K562 (cell line): Measurements from ENCODE around the gene PHKB. TPM values are rescaled to one million over a fixed set of nuclear protein-coding genes. Genes with fewer than 3 reads are reported as not detected.

Source experiments
- CBX2 ChIP-seq: fragments of 200-600 bp; sonication (generic); IDR thresholded peaks from one replicate; pipeline ENCODE4 v1.6.1; 2012; ENCODE audit warnings: mild to moderate bottlenecking, low read length, inconsistent platforms; ENCODE audit not compliant: insufficient read depth, poor library complexity, severe bottlenecking
- DMBX1 ChIP-seq: fragments of 250-450 bp; sonication (Bioruptor Pico); IDR thresholded peaks from 2 replicates; pipeline ENCODE4 v1.8.0; 2022; ENCODE audit warnings: inconsistent platforms, mild to moderate bottlenecking, moderate library complexity, borderline replicate concordance
- GABPA ChIP-seq: fragments of 200-800 bp; sonication (Bioruptor generic); conservative IDR thresholded peaks from 2 replicates; pipeline ENCODE4 v1.6.1; 2016; ENCODE audit warnings: low read depth, missing genetic modification characterization, missing compliant biosample characterization
- KLF10 ChIP-seq: fragments of 250-450 bp; sonication (Bioruptor Pico); IDR thresholded peaks from 2 replicates; pipeline ENCODE4 v1.6.1; 2021; ENCODE audit warnings: matching md5 sums
- NONO ChIP-seq, 2 experiments: fragments of 200-400 bp in 1 of 2; fragments of 450-650 bp in 1 of 2; formaldehyde crosslinking in 1 of 2; IDR thresholded peaks; 2 replicates each; pipeline ENCODE4 v1.6.1; 2017; ENCODE audit warnings: low read depth in 2 of 2, mild to moderate bottlenecking in 2 of 2, moderate library complexity in 2 of 2, low read length in 1 of 2
- THRAP3 ChIP-seq: fragments of 450-650 bp; IDR thresholded peaks from 2 replicates; pipeline ENCODE4 v1.6.1; 2016; ENCODE audit warnings: mild to moderate bottlenecking, inconsistent platforms, borderline replicate concordance
- ZNF165 ChIP-seq: fragments of 250-450 bp; sonication (Bioruptor Pico); IDR thresholded peaks from 2 replicates; pipeline ENCODE4 v1.4.0; 2020; ENCODE audit warnings: borderline replicate concordance
- ZNF274 ChIP-seq: IDR thresholded peaks from 2 replicates; pipeline ENCODE4 v1.6.1; 2011; ENCODE audit warnings: low read depth, mild to moderate bottlenecking, low read length, moderate library complexity, borderline replicate concordance
- ZNF507 ChIP-seq: conservative IDR thresholded peaks from 2 replicates; pipeline ENCODE4 v1.6.1; 2017; ENCODE audit warnings: missing genetic modification characterization, missing compliant biosample characterization
- polyA plus RNA-seq, 8 experiments: library from polyadenylated mRNA; depleted of rRNA in 4 of 8; stranded (reverse) in 5 of 8; unstranded in 3 of 8; fragments of >200 nt; fragmentation: Nextera tagmentation in 2 of 8; fragmentation: Illumina TruSeq in 1 of 8; extraction: Ambion mirVana in 2 of 8; extraction: Trizol in 1 of 8; gene quantifications; 2 replicates each; pipeline versions ENCODE4 v1.2.1 to v1.2.3, GENCODE V29; 2011 to 2014; ENCODE audit warnings: inconsistent platforms in 1 of 8, missing spikeins in 1 of 8
- total RNA-seq, 7 experiments: library from RNA; depleted of rRNA in 6 of 7; stranded (reverse); fragments of >200 nt in 6 of 7; fragmentation: Illumina TruSeq in 2 of 7; extraction: Trizol in 2 of 7; gene quantifications; 2 replicates each; pipeline versions ENCODE4 v1.2.1 to v1.2.3, GENCODE V29; 2011 to 2021; ENCODE audit warnings: low replicate concordance in 1 of 7
- TF ChIP-seq, protein P1 (sequence below): fragments of 200-600 bp; sonication (generic); IDR thresholded peaks from one replicate; pipeline ENCODE4 v1.6.1; 2012; ENCODE audit warnings: mild to moderate bottlenecking, low read depth, low read length, inconsistent platforms
- TF ChIP-seq, protein P2 (sequence below), 2 experiments: IDR thresholded peaks; 2 replicates each; pipeline ENCODE4 v1.6.1; 2012; ENCODE audit warnings: improper control_type of control experiment in 2 of 2, low read depth in 2 of 2, low read length in 2 of 2, borderline replicate concordance in 1 of 2
- TF ChIP-seq, protein P3 (sequence below): fragments of 450-650 bp; IDR thresholded peaks from 2 replicates; pipeline ENCODE4 v1.6.1; 2014; ENCODE audit warnings: low read depth, mild to moderate bottlenecking, moderate library complexity, borderline replicate concordance

Gene PHKB
- total and polyA plus RNA-seq, 9 of the 15 experiments (the other 6 are each of a cell fraction or from before 2014, with no cell fraction given) = 24.7 to 92.3 (median 67.0) TPM

DNA sequence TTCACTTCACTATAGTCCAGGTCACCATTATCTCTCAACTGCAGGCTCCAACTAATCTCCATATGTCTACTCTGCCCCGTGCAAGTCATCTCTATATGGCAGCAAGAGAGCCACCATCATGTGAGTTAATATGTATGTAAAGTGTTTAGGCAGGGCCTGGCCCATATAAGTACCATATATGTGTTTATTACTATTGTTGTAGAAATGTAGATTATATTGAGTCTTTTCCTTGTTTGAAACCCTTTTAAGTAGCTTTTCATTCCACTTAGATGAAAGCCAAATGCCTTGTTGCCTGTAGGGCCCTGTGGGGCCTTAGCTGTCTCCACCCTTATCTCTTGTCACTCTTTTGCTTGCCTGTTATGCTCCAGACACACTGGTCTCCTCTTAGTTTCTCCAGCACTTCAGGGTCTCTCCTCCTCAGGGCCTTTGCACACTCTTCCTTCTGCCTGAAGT, 164.0 kb downstream of the PHKB start (continued):
- no peak for TF ChIP-seq ZNF165 (CRISPR knock-in tag)
- TF ChIP-seq GABPA (tag) = no peak
- TF ChIP-seq, protein P1, sequence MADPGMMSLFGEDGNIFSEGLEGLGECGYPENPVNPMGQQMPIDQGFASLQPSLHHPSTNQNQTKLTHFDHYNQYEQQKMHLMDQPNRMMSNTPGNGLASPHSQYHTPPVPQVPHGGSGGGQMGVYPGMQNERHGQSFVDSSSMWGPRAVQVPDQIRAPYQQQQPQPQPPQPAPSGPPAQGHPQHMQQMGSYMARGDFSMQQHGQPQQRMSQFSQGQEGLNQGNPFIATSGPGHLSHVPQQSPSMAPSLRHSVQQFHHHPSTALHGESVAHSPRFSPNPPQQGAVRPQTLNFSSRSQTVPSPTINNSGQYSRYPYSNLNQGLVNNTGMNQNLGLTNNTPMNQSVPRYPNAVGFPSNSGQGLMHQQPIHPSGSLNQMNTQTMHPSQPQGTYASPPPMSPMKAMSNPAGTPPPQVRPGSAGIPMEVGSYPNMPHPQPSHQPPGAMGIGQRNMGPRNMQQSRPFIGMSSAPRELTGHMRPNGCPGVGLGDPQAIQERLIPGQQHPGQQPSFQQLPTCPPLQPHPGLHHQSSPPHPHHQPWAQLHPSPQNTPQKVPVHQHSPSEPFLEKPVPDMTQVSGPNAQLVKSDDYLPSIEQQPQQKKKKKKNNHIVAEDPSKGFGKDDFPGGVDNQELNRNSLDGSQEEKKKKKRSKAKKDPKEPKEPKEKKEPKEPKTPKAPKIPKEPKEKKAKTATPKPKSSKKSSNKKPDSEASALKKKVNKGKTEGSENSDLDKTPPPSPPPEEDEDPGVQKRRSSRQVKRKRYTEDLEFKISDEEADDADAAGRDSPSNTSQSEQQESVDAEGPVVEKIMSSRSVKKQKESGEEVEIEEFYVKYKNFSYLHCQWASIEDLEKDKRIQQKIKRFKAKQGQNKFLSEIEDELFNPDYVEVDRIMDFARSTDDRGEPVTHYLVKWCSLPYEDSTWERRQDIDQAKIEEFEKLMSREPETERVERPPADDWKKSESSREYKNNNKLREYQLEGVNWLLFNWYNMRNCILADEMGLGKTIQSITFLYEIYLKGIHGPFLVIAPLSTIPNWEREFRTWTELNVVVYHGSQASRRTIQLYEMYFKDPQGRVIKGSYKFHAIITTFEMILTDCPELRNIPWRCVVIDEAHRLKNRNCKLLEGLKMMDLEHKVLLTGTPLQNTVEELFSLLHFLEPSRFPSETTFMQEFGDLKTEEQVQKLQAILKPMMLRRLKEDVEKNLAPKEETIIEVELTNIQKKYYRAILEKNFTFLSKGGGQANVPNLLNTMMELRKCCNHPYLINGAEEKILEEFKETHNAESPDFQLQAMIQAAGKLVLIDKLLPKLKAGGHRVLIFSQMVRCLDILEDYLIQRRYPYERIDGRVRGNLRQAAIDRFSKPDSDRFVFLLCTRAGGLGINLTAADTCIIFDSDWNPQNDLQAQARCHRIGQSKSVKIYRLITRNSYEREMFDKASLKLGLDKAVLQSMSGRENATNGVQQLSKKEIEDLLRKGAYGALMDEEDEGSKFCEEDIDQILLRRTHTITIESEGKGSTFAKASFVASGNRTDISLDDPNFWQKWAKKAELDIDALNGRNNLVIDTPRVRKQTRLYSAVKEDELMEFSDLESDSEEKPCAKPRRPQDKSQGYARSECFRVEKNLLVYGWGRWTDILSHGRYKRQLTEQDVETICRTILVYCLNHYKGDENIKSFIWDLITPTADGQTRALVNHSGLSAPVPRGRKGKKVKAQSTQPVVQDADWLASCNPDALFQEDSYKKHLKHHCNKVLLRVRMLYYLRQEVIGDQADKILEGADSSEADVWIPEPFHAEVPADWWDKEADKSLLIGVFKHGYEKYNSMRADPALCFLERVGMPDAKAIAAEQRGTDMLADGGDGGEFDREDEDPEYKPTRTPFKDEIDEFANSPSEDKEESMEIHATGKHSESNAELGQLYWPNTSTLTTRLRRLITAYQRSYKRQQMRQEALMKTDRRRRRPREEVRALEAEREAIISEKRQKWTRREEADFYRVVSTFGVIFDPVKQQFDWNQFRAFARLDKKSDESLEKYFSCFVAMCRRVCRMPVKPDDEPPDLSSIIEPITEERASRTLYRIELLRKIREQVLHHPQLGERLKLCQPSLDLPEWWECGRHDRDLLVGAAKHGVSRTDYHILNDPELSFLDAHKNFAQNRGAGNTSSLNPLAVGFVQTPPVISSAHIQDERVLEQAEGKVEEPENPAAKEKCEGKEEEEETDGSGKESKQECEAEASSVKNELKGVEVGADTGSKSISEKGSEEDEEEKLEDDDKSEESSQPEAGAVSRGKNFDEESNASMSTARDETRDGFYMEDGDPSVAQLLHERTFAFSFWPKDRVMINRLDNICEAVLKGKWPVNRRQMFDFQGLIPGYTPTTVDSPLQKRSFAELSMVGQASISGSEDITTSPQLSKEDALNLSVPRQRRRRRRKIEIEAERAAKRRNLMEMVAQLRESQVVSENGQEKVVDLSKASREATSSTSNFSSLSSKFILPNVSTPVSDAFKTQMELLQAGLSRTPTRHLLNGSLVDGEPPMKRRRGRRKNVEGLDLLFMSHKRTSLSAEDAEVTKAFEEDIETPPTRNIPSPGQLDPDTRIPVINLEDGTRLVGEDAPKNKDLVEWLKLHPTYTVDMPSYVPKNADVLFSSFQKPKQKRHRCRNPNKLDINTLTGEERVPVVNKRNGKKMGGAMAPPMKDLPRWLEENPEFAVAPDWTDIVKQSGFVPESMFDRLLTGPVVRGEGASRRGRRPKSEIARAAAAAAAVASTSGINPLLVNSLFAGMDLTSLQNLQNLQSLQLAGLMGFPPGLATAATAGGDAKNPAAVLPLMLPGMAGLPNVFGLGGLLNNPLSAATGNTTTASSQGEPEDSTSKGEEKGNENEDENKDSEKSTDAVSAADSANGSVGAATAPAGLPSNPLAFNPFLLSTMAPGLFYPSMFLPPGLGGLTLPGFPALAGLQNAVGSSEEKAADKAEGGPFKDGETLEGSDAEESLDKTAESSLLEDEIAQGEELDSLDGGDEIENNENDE = no peak
- TF ChIP-seq ZNF274 = no peak
- TF ChIP-seq DMBX1 (CRISPR knock-in tag) = peak; percentile 70; the same call in 1 of the 2 replicates
- TF ChIP-seq, protein P2, sequence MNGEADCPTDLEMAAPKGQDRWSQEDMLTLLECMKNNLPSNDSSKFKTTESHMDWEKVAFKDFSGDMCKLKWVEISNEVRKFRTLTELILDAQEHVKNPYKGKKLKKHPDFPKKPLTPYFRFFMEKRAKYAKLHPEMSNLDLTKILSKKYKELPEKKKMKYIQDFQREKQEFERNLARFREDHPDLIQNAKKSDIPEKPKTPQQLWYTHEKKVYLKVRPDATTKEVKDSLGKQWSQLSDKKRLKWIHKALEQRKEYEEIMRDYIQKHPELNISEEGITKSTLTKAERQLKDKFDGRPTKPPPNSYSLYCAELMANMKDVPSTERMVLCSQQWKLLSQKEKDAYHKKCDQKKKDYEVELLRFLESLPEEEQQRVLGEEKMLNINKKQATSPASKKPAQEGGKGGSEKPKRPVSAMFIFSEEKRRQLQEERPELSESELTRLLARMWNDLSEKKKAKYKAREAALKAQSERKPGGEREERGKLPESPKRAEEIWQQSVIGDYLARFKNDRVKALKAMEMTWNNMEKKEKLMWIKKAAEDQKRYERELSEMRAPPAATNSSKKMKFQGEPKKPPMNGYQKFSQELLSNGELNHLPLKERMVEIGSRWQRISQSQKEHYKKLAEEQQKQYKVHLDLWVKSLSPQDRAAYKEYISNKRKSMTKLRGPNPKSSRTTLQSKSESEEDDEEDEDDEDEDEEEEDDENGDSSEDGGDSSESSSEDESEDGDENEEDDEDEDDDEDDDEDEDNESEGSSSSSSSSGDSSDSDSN (IDR thresholded peaks at IDR 0.05; ENCODE audit: borderline replicate concordance in 1 of 2, low read depth in 2 of 2, low read length in 2 of 2) = no peak
- TF ChIP-seq NONO (IDR thresholded peaks at IDR 0.05; ENCODE audit: low read depth in 2 of 2, low read length in 1 of 2) = 0 out of 4 replicates have a peak, but pooled peaks of 1 of the 2 experiments have one; percentile 11
- TF ChIP-seq ZNF507 (tag) = no peak
- TF ChIP-seq CBX2 = no peak
- TF ChIP-seq, protein P3, sequence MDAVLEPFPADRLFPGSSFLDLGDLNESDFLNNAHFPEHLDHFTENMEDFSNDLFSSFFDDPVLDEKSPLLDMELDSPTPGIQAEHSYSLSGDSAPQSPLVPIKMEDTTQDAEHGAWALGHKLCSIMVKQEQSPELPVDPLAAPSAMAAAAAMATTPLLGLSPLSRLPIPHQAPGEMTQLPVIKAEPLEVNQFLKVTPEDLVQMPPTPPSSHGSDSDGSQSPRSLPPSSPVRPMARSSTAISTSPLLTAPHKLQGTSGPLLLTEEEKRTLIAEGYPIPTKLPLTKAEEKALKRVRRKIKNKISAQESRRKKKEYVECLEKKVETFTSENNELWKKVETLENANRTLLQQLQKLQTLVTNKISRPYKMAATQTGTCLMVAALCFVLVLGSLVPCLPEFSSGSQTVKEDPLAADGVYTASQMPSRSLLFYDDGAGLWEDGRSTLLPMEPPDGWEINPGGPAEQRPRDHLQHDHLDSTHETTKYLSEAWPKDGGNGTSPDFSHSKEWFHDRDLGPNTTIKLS = no peak
- TF ChIP-seq KLF10 (CRISPR knock-in tag) = no peak
- TF ChIP-seq THRAP3 = 0 out of 2 replicates have a peak, but pooled peaks have one; percentile 25
